Coronary artery (tissue), 2 donors: Measurements from ENCODE around the gene SLC16A10.

Experiments used
- DNase-seq: peaks from one replicate; pipeline ENCODE4 v3.0.0-alpha.2; 2017; ENCODE audit warnings: low spot score
- H3K27ac ChIP-seq, 2 donors: fragments of 200-600 bp; sonication (generic); one replicate each; pipeline ENCODE4 v1.5.1; 2016 to 2019
- H3K4me3 ChIP-seq: fragments of 200-600 bp; sonication (generic); 2 replicates; pipeline ENCODE4 v1.5.1; 2016; ENCODE audit warnings: mild to moderate bottlenecking, moderate library complexity
- CTCF ChIP-seq: fragments of 200-600 bp; sonication (generic); IDR thresholded peaks from one replicate; pipeline ENCODE4 v1.5.1; 2019; ENCODE audit warnings: antibody characterized with exemption

Gene SLC16A10

GRCh38 chr6:111207141-111207858 is 120.0 kb downstream of the SLC16A10 start:
- no peak for TF ChIP-seq CTCF
- Histone ChIP-seq H3K4me3 (no peak overlapping the region), H3K27ac (no peak overlapping the region)
- DNase-seq: no peak

- no peak overlapping the region for H3K4me3 ChIP-seq
- no peak for DNase-seq
- TF ChIP-seq CTCF: no peak
- no peak overlapping the region for H3K27ac ChIP-seq
Observed at GRCh38 chr6:111208933-111209332, 121.6 kb downstream of the SLC16A10 start.

GRCh38 chr6:111210194-111210728 is 123.0 kb downstream of the SLC16A10 start:
- no peak for DNase-seq
- H3K4me3 ChIP-seq: no peak overlapping the region
- peak; percentile 59 for TF ChIP-seq CTCF
- no peak overlapping the region for H3K27ac ChIP-seq

DNA sequence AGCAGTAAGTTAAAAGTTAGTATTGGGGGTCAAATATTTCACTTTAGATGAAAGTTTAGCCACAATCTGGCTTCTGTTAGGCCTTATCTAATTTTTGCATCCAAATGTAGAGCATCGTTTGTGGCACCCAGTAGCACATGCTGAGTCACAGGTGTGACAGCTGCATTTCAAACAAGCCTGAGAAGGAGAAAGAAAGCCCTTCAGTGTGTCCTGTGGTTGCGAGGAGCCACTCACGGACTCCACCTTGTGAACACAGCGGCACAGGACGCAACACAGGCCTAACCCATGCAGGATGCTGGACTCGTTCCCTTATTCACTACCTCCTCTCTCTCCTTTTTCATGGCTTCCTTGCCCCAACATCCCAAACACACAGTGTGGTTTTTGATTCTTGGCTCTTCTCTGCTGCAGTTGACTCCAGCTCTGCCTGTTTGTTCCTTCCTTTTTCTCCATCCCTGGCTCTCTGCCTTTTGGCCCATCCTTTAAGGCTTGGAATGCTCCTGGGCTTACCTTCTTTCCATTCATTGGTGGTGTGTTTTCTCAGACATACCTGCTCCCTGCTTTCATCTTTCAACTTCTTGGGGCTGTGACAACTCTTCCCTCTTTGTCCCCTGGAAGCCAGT is 124.2 kb downstream of the SLC16A10 start:
- TF ChIP-seq CTCF: no peak
- Histone ChIP-seq H3K4me3 (no peak overlapping the region), H3K27ac (no peak overlapping the region)
- no peak for DNase-seq

GRCh38 chr6:111212625-111213024 is 125.3 kb downstream of the SLC16A10 start:
- H3K27ac ChIP-seq: no peak overlapping the region
- no peak for TF ChIP-seq CTCF
- no peak overlapping the region for H3K4me3 ChIP-seq
- DNase-seq: no peak

DNA sequence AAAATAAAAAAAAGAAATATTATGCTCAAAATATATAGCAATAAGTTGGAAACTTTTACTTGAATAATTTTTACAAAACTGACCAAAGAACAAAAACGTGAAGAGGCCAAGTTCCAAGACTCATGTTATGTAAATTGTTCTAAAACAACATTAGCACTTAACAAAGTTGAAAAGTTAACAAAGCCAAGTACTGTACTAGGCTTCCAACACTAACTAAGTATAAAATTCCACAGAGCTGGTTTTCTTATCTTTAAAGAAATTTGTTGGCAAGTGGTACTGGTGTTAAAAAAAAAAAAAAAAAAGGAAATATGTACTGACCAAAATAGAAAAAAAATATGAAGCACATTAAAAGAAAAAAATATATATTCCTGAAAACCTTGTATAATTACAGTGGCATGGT is 127.8 kb downstream of the SLC16A10 start:
- Histone ChIP-seq H3K27ac (no peak overlapping the region), H3K4me3 (no peak overlapping the region)
- no peak for DNase-seq
- no peak for TF ChIP-seq CTCF

DNA sequence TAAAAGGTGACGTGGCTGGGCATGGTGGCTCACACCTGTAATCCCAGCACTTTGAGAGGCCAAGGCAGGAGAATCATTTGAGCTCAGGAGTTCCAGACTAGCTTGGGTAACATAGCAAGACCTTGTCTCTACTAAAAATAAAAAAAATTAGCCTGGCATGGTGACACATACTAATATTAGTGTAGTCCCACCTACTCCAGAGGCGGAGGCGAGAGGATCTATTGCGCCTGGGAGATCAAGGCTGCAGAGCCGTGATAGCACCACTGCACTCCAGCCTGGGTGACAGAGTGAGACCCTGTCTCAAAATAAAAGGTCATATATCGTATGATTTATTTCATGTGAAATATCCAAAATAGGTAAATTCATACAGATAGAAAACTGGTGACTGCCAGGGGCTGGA is 132.5 kb downstream of the SLC16A10 start:
- H3K4me3 ChIP-seq: no peak overlapping the region
- no peak for TF ChIP-seq CTCF
- no peak overlapping the region for H3K27ac ChIP-seq
- no peak for DNase-seq
